ENCODE measurements around the gene CT45A9.
"Not testable (repeated sequence)": the region's sequence is repeated elsewhere in the genome, so short reads cannot be mapped to it uniquely, and the experiment has no call there.

Gene CT45A9
- 0 reads per million in 3 experiments for total RNA-seq

GRCh38 chrX:135871712-135872111, at the start of gene CT45A9:
Gene CT45A9 (minus strand): TSS chrX:135871812. CDS start chrX:135868061, 3,751 bp downstream.
- DNase-seq = not testable (repeated sequence)

GRCh38 chrX:135920516-135920915, 48.9 kb upstream of the CT45A9 start:
- DNase-seq = not testable (repeated sequence)

- DNase-seq = no peak
Observed at GRCh38 chrX:135914404-135914803, 42.8 kb upstream of the CT45A9 start.

- DNase-seq = no peak
Observed at GRCh38 chrX:135910251-135910650, 38.6 kb upstream of the CT45A9 start.

GRCh38 chrX:135893294-135893817, 21.7 kb upstream of the CT45A9 start, which contains the start of the genes CT45A10 and SAGE1:
Gene CT45A10 (minus strand): TSS chrX:135893444. CDS start chrX:135885344, 8,100 bp downstream.
Gene SAGE1 (plus strand): TSS chrX:135893716. CDS start chrX:135896243, 2,527 bp downstream.
- DNase-seq = no peak

- DNase-seq = no peak
Observed at GRCh38 chrX:135892781-135893180, 21.2 kb upstream of the CT45A9 start.

- DNase-seq = no peak
Observed at GRCh38 chrX:135890087-135890585, 18.5 kb upstream of the CT45A9 start.

GRCh38 chrX:135888976-135889375, 17.4 kb upstream of the CT45A9 start:
- DNase-seq = not testable (repeated sequence)

- not testable (repeated sequence) for DNase-seq
Observed at GRCh38 chrX:135888230-135888629, 16.6 kb upstream of the CT45A9 start.

- DNase-seq = not testable (repeated sequence)
Observed at GRCh38 chrX:135882741-135883140, 11.1 kb upstream of the CT45A9 start.

GRCh38 chrX:135854438-135854837, 17.2 kb downstream of the CT45A9 start, which contains the start of gene CT45A8:
Gene CT45A8 (minus strand): TSS chrX:135854538. CDS start chrX:135850783, 3,755 bp downstream.
- DNase-seq = not testable (repeated sequence)

- not testable (repeated sequence) for DNase-seq
Observed at GRCh38 chrX:135837180-135837579, 34.4 kb downstream of the CT45A9 start, which contains the start of gene CT45A7. Gene CT45A7 (minus strand): TSS chrX:135837280. CDS start chrX:135833533, 3,747 bp downstream.

- not testable (repeated sequence) for DNase-seq
Observed at GRCh38 chrX:135819912-135820311, 51.7 kb downstream of the CT45A9 start, which contains the start of gene CT45A2. Gene CT45A2 (minus strand): TSS chrX:135820012. CDS start chrX:135816265, 3,747 bp downstream.
